HG02588 (cell line): Measurements from ENCODE around the gene IL22.

Source experiments
- ATAC-seq: cut with Tn5 transposase; IDR thresholded peaks from one replicate; pipeline ENCODE4 v1.9.1; 2021; ENCODE audit warnings: mild to moderate bottlenecking, moderate library complexity; ENCODE audit not compliant: unreplicated experiment

Gene IL22, protein sequence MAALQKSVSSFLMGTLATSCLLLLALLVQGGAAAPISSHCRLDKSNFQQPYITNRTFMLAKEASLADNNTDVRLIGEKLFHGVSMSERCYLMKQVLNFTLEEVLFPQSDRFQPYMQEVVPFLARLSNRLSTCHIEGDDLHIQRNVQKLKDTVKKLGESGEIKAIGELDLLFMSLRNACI

DNA sequence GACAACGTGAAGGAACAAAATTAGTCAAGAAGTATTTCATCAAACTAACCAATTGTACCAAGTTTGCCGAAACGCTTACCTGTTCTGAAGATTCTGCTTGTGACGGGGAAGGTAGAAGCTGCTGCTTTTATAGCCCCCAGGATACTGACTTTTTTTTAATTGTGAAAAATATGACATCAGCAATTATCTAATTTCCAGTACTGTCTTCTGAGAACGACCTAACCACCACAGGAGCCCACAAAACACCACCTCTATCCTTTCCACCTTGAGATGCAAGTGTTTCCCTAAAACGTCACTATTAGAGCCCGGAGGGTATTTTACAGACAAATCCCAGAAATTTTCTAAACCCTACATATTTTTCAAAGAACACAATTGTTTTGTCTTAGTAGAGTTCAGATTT is at the start of gene IL22:
IL22 (minus strand) TSS at position 101 of the 400 bp plus-strand sequence. CDS start 156 bp downstream, outside the sequence.
- no peak for ATAC-seq

DNA sequence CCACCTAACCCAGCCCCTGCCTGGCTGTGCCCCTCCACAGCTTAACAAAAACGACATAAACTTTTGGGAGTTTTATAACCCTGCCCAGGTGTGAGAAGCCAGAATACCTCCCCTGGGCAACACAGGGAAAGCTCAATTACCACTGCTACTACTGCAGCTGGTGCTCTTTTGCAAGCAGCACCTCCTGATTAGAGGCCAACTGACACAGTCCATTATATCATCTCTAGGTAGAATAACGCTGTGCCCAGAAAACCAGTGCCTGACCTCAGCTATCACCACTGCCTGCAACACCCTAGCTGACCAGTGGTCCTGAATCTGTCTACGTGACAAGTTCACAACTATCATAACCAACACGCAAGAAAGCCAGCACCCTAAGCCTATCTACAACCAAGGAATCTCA is 44.5 kb upstream of the IL22 start:
- ATAC-seq, result no peak

DNA sequence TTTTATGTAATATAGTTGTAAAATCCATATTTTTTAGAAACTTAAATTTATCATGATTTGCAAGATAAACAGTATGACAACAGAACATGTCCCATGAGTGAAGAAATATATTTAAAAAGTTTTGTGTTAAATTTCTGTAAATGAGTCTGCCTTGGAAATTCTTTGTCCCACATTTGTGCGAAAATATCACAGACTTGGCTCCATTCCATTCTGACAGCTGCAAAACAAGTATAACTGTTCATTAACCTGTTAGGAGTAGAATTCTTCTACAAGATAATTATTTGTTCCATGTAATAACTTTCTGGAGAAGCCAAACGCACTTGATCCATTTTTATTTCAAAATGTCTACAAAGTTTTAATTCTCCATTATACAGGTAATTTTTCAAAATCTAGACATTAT is 40.8 kb upstream of the IL22 start:
- no peak for ATAC-seq

DNA sequence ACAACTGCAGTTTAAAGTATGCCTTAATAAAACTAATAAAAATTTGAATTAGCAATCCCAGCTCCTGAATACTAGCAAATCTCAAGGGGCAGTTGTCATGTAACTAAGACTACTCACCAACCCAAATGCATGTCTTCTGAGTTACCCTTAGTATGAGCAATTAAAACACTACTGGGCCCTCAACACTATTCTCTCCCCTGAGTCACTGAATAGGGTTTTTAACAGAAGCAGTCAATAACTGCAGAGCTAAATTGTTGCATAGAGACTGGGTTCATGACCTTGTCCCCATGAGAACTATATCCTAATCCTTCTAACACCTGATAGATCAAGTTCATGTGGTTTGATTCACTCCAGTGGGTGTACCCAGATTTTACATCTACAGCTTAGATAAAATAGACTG is 39.9 kb upstream of the IL22 start:
- no peak for ATAC-seq

DNA sequence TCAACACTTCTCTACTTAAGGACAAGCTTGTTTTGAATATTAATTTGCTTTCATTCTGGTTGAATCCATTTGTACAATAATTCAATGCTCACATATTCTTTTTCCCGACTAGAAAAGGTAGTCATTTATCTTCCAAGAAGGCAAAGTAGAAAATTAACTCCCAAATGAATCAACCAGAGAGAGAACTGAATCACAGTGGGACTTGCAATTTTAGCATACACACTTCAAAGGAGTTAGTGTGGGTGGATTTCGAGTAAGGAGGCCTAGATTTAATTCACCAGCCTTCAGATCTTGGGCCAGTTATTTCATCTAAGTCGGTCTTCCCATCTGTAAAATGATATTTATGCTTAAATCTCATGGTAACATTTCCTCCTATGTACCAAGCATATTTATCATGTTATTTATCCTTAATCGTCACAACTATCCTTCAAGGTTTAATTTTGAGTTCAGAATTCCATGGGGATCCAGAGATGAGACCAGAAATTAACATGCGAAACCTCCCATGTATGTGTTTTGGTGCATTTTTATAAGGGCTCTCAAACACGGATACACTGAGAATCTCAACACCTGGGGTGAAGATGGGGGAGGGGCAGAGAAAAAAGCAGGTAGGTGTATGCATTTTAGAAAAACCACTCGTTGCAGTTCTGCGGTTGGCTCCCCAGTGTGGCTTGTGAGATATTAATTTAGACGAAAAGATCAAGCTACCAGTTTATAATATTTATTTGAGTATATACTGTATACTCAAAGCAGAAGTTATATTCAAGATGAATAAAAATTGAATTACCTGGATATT is 38.9 kb upstream of the IL22 start:
- ATAC-seq, result no peak

DNA sequence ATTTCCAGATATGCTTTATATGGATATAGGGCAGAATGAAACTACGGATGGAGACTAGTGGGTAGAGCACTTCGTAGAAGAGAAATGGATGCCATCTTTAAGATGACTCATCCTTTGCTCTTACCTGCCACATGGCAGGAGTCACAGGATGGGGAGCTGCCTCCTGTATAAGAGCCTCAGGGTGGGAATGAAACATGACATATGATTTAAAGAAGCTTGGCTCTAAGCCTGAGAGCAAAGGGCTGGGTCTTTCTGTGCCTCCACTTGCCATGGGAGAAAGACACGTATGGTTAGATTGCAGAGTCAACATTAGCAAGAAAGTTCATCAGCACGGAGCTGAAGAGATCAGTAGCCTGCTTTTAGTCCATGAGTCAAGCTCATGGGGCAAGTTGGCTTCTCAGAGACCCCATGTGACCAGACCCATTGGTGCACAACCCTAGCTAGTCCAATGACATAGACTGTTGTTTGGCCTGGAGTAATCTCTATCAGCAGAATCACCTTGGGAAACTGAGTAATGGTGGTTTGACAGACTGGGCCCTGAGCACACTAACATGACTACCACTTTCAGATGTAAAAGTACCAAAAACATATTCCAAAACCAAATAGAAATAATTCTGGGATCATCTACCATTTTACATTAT is 38.1 kb upstream of the IL22 start:
- no peak for ATAC-seq

DNA sequence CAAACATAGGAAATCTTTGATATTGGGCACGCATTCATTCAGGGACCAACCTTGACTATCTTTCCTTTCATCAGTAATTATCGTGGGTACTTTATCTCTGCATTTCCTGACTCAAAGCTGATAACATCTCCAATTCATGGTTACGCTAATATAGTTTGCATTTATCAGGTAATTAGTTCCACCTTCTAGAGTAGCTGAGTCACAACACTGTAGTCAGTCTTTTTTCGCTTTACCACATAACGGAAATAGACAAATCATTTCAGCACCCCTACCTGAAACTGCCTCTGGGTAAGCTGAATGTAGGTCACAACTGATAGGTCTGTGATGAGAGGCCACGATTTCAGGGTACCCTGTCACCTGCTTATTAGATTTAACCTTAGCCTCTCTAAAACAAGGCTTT is 36.7 kb upstream of the IL22 start:
- ATAC-seq, result peak; percentile 84

DNA sequence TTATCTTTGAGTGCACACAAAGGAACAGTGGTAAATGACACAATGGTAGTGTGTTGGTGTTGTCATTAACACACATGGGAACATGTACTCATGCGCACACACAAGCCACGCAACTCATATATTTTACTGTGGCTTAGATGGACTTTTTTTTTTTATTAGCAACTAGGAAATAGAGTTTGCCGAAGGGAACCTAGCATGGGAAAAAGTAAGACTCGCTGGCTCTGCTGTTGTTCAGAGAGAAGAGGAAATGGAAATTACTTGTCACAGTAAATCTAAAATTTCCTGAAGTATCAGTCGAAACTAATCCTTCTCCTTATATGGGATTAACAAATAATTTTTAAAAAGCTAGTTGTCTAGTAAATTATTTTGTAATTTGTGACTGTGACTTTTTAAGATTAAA is 33.7 kb upstream of the IL22 start:
- no peak for ATAC-seq

DNA sequence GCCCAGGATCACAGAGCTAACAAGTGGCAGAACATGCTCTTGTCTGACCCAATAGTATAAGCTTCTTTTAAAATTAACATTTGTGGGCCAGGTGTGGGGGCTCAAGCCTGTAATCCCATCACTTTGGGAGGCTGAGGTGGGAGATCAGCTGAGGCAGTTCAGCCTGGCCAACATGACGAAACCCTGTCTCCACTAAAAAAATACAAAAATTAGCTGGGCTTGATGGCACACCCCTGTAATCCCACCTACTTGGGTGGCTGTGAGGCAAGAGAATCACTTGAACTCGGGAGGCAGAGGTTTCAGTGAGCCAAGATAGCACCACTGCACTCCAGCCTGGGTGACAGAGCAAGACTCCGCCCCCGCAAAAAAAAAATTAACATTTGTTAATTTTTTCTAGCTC is 33.0 kb upstream of the IL22 start:
- no peak for ATAC-seq

DNA sequence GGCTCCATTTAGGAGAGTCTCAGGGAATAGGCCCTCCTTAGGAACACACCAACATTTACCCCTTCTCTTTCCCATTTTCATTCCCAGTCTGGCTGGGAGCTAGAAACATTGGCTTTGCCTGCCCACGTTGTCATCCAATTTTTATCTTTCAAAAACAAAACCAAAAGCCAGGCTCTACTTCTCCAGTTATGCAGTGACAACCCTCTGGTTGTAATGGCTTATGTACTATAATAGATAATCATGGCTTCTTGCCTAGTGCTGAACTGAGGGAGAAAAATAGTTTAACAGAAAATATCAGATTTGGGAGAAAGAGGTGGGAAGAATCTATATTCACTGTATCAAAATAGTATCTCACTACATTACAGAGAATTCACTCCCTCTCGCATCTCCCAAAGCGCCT is 32.1 kb upstream of the IL22 start:
- ATAC-seq, result no peak

DNA sequence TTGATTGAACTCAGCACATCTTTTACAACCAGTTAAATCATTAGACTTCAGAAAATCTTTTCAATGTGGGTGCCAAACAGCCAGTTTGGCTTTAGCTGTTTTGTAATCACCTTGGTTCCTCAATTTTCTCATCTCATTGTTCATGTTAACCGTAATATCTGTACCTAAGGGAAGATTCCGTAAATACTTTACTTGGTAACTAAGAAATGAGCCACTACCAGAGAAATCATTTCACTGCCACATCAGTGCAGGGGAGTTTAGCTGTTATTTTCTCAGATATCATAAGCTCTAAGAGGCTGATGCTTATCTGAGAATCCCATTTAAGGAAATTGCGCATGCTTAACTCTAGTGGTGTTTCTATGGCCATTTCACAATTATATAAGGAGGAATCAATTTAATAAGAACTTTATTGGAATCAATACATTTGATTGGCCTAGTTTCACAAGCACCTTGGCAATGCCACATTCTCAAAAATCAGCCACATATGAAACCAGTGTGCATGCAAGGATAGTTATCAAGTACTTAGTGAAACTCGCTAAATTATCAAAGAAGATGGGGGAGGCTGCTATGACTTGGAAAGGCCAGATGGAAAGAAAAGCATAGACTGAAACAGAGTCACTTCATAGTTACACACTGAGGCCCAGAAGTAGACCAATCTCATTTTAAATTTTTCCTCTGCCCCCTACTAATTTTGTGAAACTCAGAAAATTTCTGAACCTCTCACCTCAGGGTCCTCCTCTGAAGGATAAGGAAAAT is 28.1 kb upstream of the IL22 start:
- ATAC-seq, result no peak

DNA sequence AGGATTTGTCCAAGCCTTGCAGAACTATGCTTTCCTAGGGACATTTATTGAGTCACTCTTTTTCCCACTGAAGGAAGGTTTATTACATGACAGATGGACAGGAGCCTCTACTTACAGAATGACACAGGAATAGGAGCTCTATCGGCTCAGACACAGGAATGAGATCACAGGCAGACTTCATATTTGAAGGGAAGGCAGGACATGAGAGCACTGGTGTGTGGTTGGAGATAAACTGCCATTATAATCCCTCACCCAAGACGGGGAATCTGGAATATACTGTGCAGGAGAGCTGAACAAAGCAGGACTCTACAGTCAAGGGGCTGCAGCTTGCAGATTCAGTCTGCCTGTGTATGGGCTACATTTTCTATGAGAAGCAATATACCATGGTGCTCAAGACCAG is 26.8 kb upstream of the IL22 start:
- ATAC-seq, result no peak

DNA sequence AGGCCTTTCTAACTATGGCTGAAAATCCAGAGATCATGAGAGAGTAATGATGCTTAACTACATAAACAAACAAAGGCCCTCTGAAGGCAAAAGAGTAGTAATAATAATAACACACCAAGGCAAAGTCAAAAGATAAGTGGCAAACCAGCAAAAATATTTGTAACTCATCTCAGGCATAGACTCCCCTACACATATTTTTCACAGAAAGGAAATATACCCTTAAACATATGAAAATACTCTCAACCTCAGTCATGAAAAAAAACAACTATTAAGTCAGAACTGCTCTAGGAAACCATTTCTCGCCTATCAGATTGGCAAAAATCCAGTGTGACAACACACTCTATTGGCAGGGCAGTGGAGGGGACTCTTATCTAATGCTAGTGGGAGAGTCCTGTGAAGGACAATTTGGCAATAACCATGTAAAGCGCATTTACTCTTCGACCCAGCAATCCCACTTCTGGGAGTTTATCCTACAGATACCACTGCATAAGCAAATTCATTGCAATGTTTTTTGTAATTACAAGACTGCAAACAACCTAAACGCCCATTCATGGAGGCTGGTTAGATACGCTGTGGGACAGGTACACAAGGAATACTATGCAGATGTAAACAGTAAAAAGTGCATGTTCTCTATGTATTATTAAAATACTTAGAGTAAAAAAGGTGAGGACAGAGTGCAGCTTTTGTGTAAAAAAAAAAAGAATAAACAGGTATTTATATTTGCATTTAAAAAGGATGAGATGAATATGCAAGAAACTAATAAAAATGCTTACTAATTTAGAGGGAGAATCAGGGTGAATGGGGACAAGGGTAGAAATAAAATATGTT is 26.0 kb upstream of the IL22 start:
- no peak for ATAC-seq

DNA sequence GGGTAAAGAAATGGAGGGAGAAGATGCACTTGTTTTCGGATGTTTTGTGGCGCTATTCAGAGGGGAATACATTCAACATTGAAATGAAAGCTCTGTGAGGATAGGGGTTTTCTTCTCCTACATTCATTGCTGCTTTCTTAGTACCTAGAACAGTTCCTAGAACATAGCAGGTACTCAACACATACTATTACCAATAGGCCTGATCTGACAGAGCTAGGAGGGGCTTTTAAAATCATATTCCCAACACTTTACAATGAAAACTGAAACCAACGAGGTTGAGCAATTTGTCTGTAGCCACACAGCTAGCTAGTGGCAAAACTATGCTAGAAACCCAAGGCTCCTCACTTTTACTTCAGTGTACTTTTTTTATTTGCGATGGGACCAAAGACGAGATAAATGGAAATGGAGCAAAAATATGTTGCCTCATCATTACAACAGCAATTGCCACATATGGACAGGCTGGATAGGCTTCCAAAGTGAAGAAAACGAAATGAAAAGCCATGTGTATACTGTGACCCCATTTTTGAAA is 23.1 kb upstream of the IL22 start:
- no peak for ATAC-seq

DNA sequence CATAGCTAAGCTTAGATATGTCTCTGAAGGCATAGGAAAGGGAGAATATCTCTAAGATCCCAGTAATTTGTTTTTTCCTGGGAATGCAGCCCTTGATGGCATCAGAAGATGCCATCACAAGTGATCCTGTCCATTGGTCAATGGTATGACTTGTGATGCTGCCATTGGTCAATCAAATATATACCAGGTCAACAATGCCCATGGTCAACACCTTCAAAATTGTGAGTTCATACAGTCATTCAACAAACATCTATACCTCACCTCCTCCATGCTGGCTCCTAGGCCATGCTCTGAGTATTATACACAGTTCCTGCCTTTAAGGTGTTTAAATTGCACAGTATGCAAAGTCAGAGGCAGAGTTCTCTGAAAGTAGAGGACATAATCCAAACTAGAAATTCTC is 19.3 kb upstream of the IL22 start:
- no peak for ATAC-seq

DNA sequence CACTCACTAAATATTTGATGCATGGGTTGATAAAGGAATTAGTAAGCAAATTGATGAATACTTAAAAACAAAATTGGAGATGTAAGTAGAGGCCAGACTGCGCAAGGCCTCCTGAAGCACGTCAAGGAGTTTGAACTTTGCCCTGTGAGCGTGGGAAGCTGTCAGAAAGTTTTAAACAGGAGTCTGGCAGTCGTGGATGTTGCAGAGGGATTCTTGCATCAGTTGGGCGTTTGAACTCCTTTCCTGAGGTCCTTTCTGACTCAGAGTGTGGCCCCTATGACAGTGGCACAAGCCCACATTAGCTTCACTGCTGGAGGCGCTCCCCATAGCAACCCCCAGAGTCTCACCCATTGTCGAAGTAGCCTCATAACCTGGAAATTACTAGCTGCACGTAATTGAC is 17.9 kb upstream of the IL22 start:
- ATAC-seq, result no peak

DNA sequence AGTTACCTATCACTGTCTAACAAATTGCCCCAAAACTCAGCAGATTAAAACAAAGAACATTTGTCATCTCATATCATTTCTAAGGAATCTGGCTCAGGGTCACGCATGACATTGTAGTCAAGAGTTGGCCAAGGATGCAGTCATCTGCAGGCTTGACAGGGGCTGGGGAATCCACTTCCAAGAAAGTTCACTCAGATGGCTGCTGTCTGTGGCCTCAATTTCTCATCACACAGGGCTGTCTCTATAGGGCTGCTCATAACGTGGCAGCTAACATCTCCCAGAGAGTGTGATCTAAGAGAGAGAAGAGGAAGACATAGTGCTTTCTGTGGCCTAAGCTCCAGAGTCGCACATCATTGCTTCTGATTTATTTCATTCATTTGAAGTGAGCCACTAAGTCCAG is 17.0 kb upstream of the IL22 start:
- ATAC-seq, result no peak

DNA sequence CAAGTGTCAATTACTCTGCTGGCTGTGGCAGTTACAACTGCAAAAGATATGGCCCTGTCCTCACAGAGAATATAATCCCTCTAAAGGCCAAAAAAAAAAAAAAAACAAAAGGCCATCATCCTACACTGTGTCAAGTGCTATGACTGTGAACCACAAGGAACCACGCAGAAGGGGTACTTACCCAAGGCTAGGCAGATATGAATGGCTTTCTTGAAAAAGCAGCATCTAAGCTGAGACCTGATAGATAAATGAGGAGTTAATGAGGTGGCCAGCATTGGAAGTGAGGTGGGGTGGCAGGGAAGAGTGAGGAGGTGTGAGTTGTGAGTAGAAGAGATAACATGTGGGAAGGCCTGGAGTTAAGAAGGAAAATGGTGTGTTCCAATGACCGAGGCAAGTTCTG is 16.4 kb upstream of the IL22 start:
- no peak for ATAC-seq

DNA sequence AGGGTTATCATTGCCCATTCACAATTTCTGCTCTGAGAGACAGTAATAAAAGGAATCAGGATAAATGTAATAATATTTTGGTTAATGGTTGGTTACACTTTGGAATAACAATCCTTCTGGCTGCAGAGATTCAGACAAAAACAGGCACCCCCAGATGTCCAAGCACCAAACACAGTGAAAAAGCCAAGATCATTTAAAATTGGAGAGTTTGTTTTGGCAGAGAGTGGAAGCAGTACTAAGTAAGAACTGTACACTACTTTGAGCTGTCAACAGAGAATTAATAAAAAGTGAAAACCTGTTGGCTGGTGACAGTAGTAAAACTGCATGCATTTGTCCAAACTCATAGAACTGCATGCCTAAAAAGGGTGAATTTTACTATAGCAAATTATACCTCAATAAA is 15.6 kb upstream of the IL22 start:
- no peak for ATAC-seq

DNA sequence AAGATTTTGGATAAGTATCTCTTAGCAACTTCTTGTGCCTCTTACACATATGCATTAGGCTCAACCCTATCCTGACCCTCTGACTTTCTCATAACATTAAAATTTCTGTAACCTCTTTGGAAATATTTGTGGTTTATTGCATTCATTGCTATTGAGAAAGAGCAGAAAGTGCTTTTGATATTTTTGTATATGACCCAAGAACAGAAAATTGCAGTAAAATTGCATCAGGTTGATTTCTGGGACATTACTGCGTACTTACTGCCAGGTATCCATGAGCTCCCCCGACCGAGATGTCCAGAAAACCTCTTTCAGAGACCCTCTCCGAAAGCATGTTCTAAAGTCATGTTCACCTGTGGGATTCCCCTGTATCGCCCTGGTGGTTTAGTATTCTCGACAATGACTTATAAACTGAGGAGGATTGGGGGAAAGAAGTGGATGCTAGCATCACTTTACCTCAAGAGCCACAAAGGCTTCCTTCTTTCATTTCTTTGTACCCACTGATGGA is 14.5 kb upstream of the IL22 start:
- ATAC-seq, result no peak
